GM10266 (cell line): Measurements from ENCODE around the gene BLM.

Experiments used
- DNase-seq: peaks from one replicate; pipeline ENCODE4 v3.0.0; 2012; ENCODE audit errors: extremely low spot score
- TF ChIP-seq, protein P1 (sequence below): IDR thresholded peaks from 2 replicates; pipeline ENCODE4 v1.5.1; 2012; ENCODE audit warnings: mild to moderate bottlenecking, low read depth; ENCODE audit not compliant: control insufficient read depth, insufficient read depth; ENCODE audit errors: missing control alignments

The BLM gene

DNA sequence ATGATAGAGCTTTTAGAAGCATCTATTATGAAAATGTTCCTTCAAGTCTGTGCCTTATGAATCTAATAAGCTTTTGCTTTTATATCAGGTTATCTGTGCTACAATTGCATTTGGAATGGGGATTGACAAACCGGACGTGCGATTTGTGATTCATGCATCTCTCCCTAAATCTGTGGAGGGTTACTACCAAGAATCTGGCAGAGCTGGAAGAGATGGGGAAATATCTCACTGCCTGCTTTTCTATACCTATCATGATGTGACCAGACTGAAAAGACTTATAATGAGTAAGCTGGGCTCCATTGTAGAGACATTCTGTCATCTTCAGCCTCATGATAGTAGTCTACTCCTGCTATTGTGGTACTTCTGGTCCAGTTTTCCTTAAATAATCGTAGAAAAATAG, 73.4 kb downstream of the BLM start:
- TF ChIP-seq, protein P1, sequence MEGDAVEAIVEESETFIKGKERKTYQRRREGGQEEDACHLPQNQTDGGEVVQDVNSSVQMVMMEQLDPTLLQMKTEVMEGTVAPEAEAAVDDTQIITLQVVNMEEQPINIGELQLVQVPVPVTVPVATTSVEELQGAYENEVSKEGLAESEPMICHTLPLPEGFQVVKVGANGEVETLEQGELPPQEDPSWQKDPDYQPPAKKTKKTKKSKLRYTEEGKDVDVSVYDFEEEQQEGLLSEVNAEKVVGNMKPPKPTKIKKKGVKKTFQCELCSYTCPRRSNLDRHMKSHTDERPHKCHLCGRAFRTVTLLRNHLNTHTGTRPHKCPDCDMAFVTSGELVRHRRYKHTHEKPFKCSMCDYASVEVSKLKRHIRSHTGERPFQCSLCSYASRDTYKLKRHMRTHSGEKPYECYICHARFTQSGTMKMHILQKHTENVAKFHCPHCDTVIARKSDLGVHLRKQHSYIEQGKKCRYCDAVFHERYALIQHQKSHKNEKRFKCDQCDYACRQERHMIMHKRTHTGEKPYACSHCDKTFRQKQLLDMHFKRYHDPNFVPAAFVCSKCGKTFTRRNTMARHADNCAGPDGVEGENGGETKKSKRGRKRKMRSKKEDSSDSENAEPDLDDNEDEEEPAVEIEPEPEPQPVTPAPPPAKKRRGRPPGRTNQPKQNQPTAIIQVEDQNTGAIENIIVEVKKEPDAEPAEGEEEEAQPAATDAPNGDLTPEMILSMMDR: no peak
- no peak for DNase-seq

DNA sequence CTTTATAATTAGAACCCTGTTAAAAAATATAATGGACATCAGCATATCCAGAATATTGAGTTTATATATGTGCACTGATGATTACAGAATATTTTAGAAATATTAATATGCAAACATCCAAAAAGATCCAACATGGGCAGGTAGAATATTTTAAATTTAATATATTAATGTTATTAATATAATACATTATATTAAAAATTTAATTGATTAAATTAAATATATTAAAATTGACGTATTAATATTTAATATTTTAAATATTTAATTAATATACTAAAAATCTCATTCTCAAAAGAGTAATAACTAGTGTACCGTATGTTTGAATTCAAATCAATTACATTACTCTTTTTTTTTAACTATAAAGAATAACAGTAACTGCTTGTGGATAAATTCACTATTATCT, 77.4 kb downstream of the BLM start:
- DNase-seq: no peak
- TF ChIP-seq, protein P1: no peak

DNA sequence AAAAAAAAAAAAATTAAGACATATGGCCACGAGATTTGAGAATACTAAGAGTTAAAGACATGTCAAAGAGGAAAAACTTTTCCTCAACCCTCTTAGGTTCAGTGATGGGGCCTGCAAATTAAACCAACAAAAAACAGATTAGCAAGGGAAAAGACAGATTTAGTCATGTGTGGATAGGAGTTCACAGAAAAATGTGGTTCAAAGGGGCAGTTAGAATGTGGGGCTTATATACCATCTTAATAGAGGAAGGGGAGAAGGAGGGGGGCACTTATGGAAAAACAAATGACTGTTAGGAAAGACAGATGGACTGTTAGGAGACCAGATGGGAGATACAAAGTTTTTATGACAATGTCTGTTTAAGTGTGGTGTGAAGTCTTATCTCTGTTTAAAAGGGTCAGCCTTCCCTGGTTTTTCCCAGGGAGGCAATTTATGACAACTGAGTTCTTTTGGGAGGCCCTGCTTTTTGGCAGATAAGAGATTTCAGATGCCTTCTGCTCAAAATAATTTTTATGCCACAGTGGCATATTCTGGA, 82.6 kb downstream of the BLM start:
- DNase-seq: no peak
- TF ChIP-seq, protein P1: no peak

DNA sequence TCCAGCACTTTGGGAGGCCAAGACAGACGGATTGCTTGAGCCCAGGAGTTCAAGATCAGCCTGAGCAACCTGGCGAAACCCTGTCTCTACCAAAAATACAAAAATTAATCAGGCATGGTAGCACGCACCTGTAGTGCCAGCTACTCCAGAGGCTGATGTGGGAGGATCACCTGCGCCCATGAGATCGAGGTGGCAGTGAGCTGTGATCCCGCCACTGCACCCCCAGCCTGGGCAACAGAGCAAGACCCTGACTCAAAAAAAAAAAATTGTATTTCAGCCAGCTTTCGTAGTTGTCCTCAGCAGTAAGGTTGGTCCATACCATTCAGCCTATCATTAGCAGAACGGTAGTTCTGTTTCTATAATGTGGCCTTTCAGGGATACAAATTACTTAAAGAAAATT, 84.7 kb downstream of the BLM start:
- no peak for DNase-seq

DNA sequence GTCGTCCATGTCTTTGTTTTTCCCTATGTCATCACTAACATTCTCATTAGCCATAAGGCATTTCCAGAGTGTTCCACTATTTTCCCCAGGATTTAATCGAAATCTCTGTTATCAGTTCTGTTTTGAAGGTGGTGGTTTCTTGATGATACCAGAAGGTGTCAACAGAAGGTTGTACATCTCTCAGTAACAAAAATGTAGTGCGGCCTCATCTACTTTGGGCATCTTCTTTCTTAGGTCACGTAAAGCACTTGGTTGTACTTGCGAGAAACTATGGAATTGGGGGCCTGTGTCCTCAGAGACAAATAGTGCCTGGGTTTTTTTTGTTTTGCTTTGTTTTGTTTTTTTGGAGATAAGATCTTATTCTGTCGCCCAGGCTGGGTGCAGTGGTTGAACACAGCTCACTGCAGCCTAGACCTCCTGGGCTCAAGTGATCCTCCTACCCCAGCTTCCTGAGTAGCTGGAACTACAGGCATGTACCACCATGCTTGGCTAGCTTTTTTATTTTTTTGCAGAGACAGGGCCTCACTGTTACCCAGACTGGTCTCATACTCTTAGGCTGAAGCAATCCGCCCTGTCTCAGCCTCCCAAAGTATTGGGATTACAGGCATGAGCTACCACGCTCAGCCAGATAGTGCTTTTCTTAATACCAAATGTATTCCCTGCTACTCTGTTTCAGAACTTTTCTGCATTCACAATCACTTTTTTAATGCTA, 90.1 kb downstream of the BLM start:
- TF ChIP-seq, protein P1: no peak
- DNase-seq: no peak

More for the DNA sequence above, 84.7 kb downstream of the BLM start:
- TF ChIP-seq, protein P1: no peak

DNA sequence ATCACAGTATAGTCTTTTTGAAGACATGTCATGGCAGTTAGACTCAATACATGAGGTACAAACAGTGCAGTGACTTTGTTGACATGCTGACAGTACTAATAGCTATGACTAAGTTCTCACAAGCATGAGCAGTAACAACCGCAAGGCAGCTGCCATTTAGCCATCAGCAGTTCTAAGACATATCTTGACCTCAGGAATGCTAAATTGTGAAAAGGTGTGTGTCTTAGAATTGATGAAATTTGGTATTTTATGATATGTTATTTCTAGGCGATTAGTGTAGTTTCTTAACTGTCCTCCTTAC, 90.6 kb downstream of the BLM start:
- no peak for DNase-seq
- TF ChIP-seq, protein P1: no peak

DNA sequence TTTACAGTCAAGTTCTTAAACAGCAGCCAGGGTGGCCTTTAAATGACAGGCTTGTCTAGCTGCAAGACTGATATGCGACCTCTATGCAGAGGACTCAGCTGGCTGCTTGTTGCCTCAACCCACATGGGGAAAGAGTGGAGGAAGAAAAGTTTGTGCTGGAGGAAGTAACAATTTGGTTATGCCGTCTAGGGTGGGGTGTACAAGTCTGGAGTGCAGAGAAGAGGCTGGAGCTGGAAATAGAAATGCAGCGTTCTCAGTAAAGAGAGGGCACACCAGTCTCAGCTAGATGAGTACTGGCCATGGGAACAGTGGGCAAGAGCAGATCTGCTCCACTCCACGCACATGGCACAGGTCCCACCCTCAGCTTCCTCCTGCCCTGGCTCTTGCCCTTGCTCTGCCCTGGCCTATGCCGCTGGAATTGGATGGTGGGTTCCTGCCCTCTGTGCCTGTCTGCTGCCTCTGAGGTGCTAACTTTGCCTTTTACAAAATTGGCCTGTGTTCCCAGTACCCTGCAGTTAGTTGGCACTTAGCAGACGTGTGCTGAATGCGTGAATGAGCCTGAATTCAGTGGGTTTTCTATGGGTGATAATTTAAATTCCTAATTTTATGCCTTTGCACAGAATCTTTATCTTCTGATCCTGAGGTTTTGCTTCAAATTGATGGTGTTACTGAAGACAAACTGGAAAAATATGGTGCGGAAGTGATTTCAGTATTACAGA, 91.5 kb downstream of the BLM start:
- TF ChIP-seq, protein P1: no peak
- DNase-seq: no peak
